ENCODE data around the gene GAA.

Gene GAA

GRCh38 chr17:80104956-80105375 is 3.6 kb downstream of the GAA start:
- DNase-seq, result no peak

GRCh38 chr17:80105762-80106161 is 4.4 kb downstream of the GAA start:
- no peak for DNase-seq

- no peak for DNase-seq
Observed at GRCh38 chr17:80106176-80106575, 4.8 kb downstream of the GAA start.

GRCh38 chr17:80106751-80107150 is 5.4 kb downstream of the GAA start:
- no peak for DNase-seq

GRCh38 chr17:80107231-80108021 is 6.0 kb downstream of the GAA start:
- no peak for DNase-seq

- DNase-seq, result no peak
Observed at GRCh38 chr17:80108036-80108971, 6.9 kb downstream of the GAA start.

GRCh38 chr17:80109066-80109660 is 7.8 kb downstream of the GAA start:
- no peak for DNase-seq

- DNase-seq, result no peak
Observed at GRCh38 chr17:80109713-80110446, 8.5 kb downstream of the GAA start.

- DNase-seq, result no peak
Observed at GRCh38 chr17:80110447-80110812, 9.0 kb downstream of the GAA start.

- no peak for DNase-seq
Observed at GRCh38 chr17:80110927-80111701, 9.7 kb downstream of the GAA start.

- DNase-seq, result no peak
Observed at GRCh38 chr17:80111702-80112470, 10.5 kb downstream of the GAA start.

- DNase-seq, result no peak
Observed at GRCh38 chr17:80112471-80113032, 11.2 kb downstream of the GAA start.

GRCh38 chr17:80113033-80113484 is 11.7 kb downstream of the GAA start:
- DNase-seq, result no peak

GRCh38 chr17:80114758-80115157 is 13.4 kb downstream of the GAA start:
- no peak for DNase-seq

GRCh38 chr17:80115159-80115558 is 13.8 kb downstream of the GAA start:
- DNase-seq, result no peak

GRCh38 chr17:80116276-80116920 is 15.0 kb downstream of the GAA start:
- no peak for DNase-seq

- no peak for DNase-seq
Observed at GRCh38 chr17:80116921-80117380, 15.6 kb downstream of the GAA start.

- DNase-seq, result no peak
Observed at GRCh38 chr17:80117491-80118401, 16.4 kb downstream of the GAA start.
